OCI-LY7 (cell line): ENCODE results near the gene TMEM242. TPM values are rescaled to one million over a fixed set of nuclear protein-coding genes. Genes with fewer than 3 reads are reported as not detected.
"Not testable (repeated sequence)": the region's sequence is repeated elsewhere in the genome, so short reads cannot be mapped to it uniquely, and the experiment has no call there.

ENCODE experiments used
- BruUV-seq: library from RNA; stranded (reverse); fragments of 400-500 nt; replicated peaks from 2 replicates; lab custom pipeline; 2021; lab: Mats Ljungman, UMichigan
- CTCF ChIA-PET: fragments of 300-600 bp; sonication (Branson Sonifier 250); formaldehyde crosslinking; loops from one replicate; lab custom pipeline; 2022; ENCODE audit warnings: antibody characterized with exemption; ENCODE audit not compliant: unreplicated experiment; lab: Charles Lee
- POLR2A ChIA-PET: fragments of 300-600 bp; sonication (Branson Sonifier 250); formaldehyde crosslinking; loops from one replicate; lab custom pipeline; 2022; ENCODE audit warnings: antibody characterized with exemption; lab: Charles Lee
- DNase-seq: peaks from one replicate; pipeline ENCODE4 v3.0.0-alpha.2; 2015; ENCODE audit warnings: low spot score
- H2AFZ ChIP-seq: fragments of 200-600 bp; sonication (generic), shearing (Covaris generic); 2 replicates; pipeline ENCODE4 v1.6.1; 2014; ENCODE audit warnings: mild to moderate bottlenecking, antibody characterized with exemption, low read length, moderate library complexity
- H3K27ac ChIP-seq: fragments of 200-600 bp; sonication (generic); 2 replicates; pipeline ENCODE4 v1.5.1; 2014; ENCODE audit warnings: mixed run types, low read depth, mild to moderate bottlenecking, moderate library complexity, low read length, inconsistent platforms; ENCODE audit not compliant: poor library complexity, severe bottlenecking
- H3K36me3 ChIP-seq: fragments of 200-600 bp; sonication (generic); 2 replicates; pipeline ENCODE4 v1.6.1; 2014; ENCODE audit warnings: mild to moderate bottlenecking, antibody characterized with exemption, low read length, moderate library complexity, mixed read lengths; ENCODE audit not compliant: insufficient read depth
- H3K4me1 ChIP-seq: fragments of 200-600 bp; sonication (generic); 2 replicates; pipeline ENCODE4 v1.5.1; 2014; ENCODE audit warnings: mild to moderate bottlenecking, low read length; ENCODE audit not compliant: insufficient read depth, poor library complexity, severe bottlenecking
- H3K4me2 ChIP-seq: fragments of 200-600 bp; sonication (generic); 2 replicates; pipeline ENCODE4 v1.6.1; 2014; ENCODE audit warnings: mild to moderate bottlenecking, low read length
- H3K4me3 ChIP-seq: fragments of 200-600 bp; sonication (generic); 2 replicates; pipeline ENCODE4 v1.5.1; 2014; ENCODE audit warnings: mild to moderate bottlenecking, low read depth, low read length; ENCODE audit not compliant: poor library complexity, severe bottlenecking
- H3K79me2 ChIP-seq: fragments of 200-600 bp; sonication (generic); 2 replicates; pipeline ENCODE4 v1.6.1; 2016; ENCODE audit warnings: low read depth, mild to moderate bottlenecking, low read length, moderate library complexity, mixed read lengths; ENCODE audit not compliant: insufficient read depth
- H3K9me2 ChIP-seq: fragments of 200-600 bp; sonication (generic); 2 replicates; pipeline ENCODE4 v1.6.1; 2016; ENCODE audit warnings: mild to moderate bottlenecking, low read length, mixed read lengths; ENCODE audit not compliant: insufficient read depth
- H3K9me3 ChIP-seq: fragments of 200-600 bp; sonication (generic); 2 replicates; pipeline ENCODE4 v1.6.1; 2014; ENCODE audit warnings: mild to moderate bottlenecking, mixed run types, low read length, mixed read lengths
- H4K20me1 ChIP-seq: fragments of 200-600 bp; sonication (generic); 2 replicates; pipeline ENCODE4 v1.6.1; 2014; ENCODE audit warnings: mild to moderate bottlenecking, antibody characterized with exemption, low read length, moderate library complexity, mixed read lengths; ENCODE audit not compliant: insufficient read depth
- EZH2phosphoT487 ChIP-seq: fragments of 200-600 bp; sonication (generic); IDR thresholded peaks from 2 replicates; pipeline ENCODE4 v1.6.1; 2018; ENCODE audit warnings: low read depth, borderline replicate concordance, mild to moderate bottlenecking, mixed run types, antibody characterized with exemption, low read length, moderate library complexity, mixed read lengths
- intact Hi-C: fragments of 100-400 bp; cut with micrococcal nuclease; formaldehyde crosslinking; loops from one replicate; pipeline ENCODE4 v1.10.0; 2022; ENCODE audit not compliant: unreplicated experiment
- total RNA-seq, 2 experiments: library from RNA; depleted of rRNA in 1 of 2; stranded (reverse); fragments of >200 nt in 1 of 2; shearing (Covaris generic) in 1 of 2; gene quantifications; 2 replicates each; pipeline ENCODE4 v1.2.3, GENCODE V29; 2014 to 2022
- TF ChIP-seq, protein P1 (sequence below): fragments of 200-600 bp; sonication (generic); conservative IDR thresholded peaks from 2 replicates; pipeline ENCODE4 v1.5.1; 2014; ENCODE audit warnings: mild to moderate bottlenecking, antibody characterized with exemption, low read length, moderate library complexity, mixed read lengths

Gene TMEM242
- total RNA-seq, 2 experiments from 2014 or later: 4.5 to 9.2 TPM

DNA sequence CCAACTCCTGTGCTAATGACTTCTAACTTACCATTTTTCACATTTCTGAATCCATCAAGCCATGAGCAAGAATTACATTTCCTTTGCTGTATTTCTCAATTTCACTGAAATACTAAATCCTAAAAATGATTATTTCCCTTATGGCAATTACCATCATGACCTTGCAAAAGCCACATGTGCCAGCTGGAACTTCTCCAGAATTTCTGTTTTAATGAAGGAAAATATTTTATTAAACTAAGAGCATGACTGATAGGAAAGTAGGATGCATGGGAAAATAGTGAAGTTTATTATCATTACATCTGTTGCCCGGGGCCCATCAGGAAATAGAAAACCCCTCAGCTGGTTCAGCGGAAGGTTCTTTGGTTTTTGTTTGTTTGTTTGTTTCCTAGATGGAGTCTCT, 14.4 kb upstream of the TMEM242 start:
- CTCF ChIA-PET: no interaction called here
- Histone ChIP-seq H3K4me1 (no peaks in the 10 kb centered on the region), H3K4me3 (no peak overlapping the region), H3K9me2 (no peaks in the 10 kb centered on the region), H3K27ac (no peak overlapping the region), H4K20me1 (no peaks in the 10 kb centered on the region), H3K79me2 (no peaks in the 10 kb centered on the region), H3K4me2 (no peak overlapping the region), H2AFZ (no peak overlapping the region), H3K36me3 (no peaks in the 10 kb centered on the region), H3K9me3 (no peaks in the 10 kb centered on the region)
- POLR2A ChIA-PET: no interaction called here
- no peak for DNase-seq
- TF ChIP-seq, protein P1, sequence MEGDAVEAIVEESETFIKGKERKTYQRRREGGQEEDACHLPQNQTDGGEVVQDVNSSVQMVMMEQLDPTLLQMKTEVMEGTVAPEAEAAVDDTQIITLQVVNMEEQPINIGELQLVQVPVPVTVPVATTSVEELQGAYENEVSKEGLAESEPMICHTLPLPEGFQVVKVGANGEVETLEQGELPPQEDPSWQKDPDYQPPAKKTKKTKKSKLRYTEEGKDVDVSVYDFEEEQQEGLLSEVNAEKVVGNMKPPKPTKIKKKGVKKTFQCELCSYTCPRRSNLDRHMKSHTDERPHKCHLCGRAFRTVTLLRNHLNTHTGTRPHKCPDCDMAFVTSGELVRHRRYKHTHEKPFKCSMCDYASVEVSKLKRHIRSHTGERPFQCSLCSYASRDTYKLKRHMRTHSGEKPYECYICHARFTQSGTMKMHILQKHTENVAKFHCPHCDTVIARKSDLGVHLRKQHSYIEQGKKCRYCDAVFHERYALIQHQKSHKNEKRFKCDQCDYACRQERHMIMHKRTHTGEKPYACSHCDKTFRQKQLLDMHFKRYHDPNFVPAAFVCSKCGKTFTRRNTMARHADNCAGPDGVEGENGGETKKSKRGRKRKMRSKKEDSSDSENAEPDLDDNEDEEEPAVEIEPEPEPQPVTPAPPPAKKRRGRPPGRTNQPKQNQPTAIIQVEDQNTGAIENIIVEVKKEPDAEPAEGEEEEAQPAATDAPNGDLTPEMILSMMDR: no peak
- no peak for TF ChIP-seq EZH2phosphoT487
- intact Hi-C loops: no loop called here
- no TSS peak for BruUV-seq

DNA sequence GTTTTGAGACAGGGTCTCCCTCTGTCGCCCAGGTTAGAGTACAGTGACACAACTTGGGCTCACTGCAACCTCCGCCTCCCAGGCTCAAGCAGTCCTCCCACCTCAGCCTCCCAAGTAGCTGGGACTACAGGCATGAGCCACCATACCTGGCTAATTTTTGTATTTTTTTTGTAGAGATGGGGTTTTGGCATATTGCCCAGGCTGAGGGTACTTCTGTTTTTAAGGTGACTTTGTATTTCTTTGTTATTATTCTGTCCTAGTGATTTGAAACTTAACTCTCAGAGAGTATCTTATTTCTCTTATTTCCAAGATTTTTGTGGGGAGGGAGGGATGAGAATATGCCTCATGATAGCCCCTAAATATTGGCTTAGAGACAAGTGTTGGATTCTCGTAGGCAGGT, 14.0 kb upstream of the TMEM242 start:
- H3K9me3 ChIP-seq, H3K4me3 ChIP-seq, POLR2A ChIA-PET, H2AFZ ChIP-seq, H3K36me3 ChIP-seq, H3K9me2 ChIP-seq, H3K4me1 ChIP-seq, intact Hi-C loops, H4K20me1 ChIP-seq, H3K79me2 ChIP-seq, CTCF ChIA-PET, DNase-seq, BruUV-seq, H3K4me2 ChIP-seq, H3K27ac ChIP-seq: not testable (repeated sequence)

DNA sequence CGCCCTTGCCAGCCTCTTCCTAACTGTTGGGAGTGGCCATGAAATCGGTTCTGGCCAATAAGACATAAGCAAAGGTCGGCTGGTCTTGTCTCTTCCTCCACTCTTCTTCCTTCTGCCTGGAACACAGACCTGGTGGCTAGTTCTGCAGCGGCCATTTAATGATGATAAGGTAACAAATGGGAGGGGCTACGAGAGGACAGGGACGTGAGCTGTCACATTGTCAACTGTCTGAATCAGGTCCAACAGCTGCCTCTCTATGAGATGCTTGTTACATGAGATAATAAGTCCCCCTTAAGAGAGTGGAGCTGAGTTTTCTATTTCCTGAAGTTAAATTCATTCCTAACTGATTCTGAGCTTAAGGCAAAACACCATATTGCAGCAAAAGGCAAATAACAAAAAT, 12.5 kb upstream of the TMEM242 start:
- DNase-seq: no peak
- Histone ChIP-seq H3K4me3 (no peak overlapping the region), H3K27ac (no peak overlapping the region), H3K9me3 (no peaks in the 10 kb centered on the region), H3K4me2 (no peak overlapping the region), H2AFZ (no peak overlapping the region), H3K79me2 (no peaks in the 10 kb centered on the region), H3K36me3 (no peaks in the 10 kb centered on the region), H3K4me1 (no peaks in the 10 kb centered on the region), H3K9me2 (no peaks in the 10 kb centered on the region), H4K20me1 (no peaks in the 10 kb centered on the region)
- no peak for TF ChIP-seq EZH2phosphoT487
- TF ChIP-seq, protein P1: no peak
- POLR2A ChIA-PET: interaction anchor here (1.3 kb wide), 1 partner anchor 12 kb away, joined by 4 read pairs; no protein-coding TSS in a partner anchor
- CTCF ChIA-PET: no interaction called here
- intact Hi-C loops: no loop called here
- BruUV-seq: no TSS peak
